SIG-M5 treated with dmso at 0.1 percent for 504 hours (cell line): ENCODE results near the gene COL1A1.

Source experiments
- DNase-seq: peaks from one replicate; lab custom pipeline; 2025; ENCODE audit not compliant: unreplicated experiment; lab: John Stamatoyannopoulos, UW

COL1A1 gene

GRCh38 chr17:50187751-50188530, 13.5 kb downstream of the COL1A1 start:
- DNase-seq, result no peak

- DNase-seq, result no peak
Observed at GRCh38 chr17:50187394-50187725, 14.1 kb downstream of the COL1A1 start.

- no peak for DNase-seq
Observed at GRCh38 chr17:50186661-50187393, 14.6 kb downstream of the COL1A1 start.

GRCh38 chr17:50185631-50186471, 15.6 kb downstream of the COL1A1 start:
- DNase-seq, result no peak

- DNase-seq, result peak; percentile 88
Observed at GRCh38 chr17:50184611-50185398, 16.6 kb downstream of the COL1A1 start.

GRCh38 chr17:50184064-50184463, 17.4 kb downstream of the COL1A1 start:
- DNase-seq, result peak; percentile 8

- peak; percentile 94 for DNase-seq
Observed at GRCh38 chr17:50183421-50183994, 17.9 kb downstream of the COL1A1 start.

GRCh38 chr17:50182783-50183420, 18.5 kb downstream of the COL1A1 start:
- no peak for DNase-seq

GRCh38 chr17:50181591-50182560, 19.6 kb downstream of the COL1A1 start:
- no peak for DNase-seq

GRCh38 chr17:50181144-50181543, 20.3 kb downstream of the COL1A1 start:
- DNase-seq, result no peak

GRCh38 chr17:50180620-50181019, 20.8 kb downstream of the COL1A1 start:
- DNase-seq, result no peak

- DNase-seq, result no peak
Observed at GRCh38 chr17:50180111-50180510, 21.3 kb downstream of the COL1A1 start.

GRCh38 chr17:50177983-50178834, 23.2 kb downstream of the COL1A1 start:
- peak; percentile 71 for DNase-seq

GRCh38 chr17:50177476-50177875, 24.0 kb downstream of the COL1A1 start:
- DNase-seq, result no peak

GRCh38 chr17:50176559-50177357, 24.7 kb downstream of the COL1A1 start:
- no peak for DNase-seq

GRCh38 chr17:50175035-50175807, 26.2 kb downstream of the COL1A1 start:
- DNase-seq, result no peak
